HFFc6 (cell line): ENCODE measurements around the gene THAP7. TPM values are rescaled to one million over a fixed set of nuclear protein-coding genes. Genes with fewer than 3 reads are reported as not detected.

ENCODE experiments used
- DNase-seq: peaks from one replicate; pipeline ENCODE4 v3.0.0-alpha.2; 2018
- H3K27ac Mint-ChIP-seq: 2 replicates; pipeline ENCODE4 v1.8.0; 2020; ENCODE audit warnings: mild to moderate bottlenecking, mixed read lengths
- H3K27me3 Mint-ChIP-seq: 2 replicates; pipeline ENCODE4 v1.8.0; 2021; ENCODE audit warnings: mild to moderate bottlenecking, moderate library complexity, mixed read lengths; ENCODE audit not compliant: insufficient read depth
- H3K36me3 Mint-ChIP-seq: 2 replicates; pipeline ENCODE4 v1.8.0; 2021; ENCODE audit warnings: low read depth, mixed read lengths
- H3K4me1 Mint-ChIP-seq: 2 replicates; pipeline ENCODE4 v1.8.0; 2020; ENCODE audit warnings: low read depth, mixed read lengths
- H3K4me3 Mint-ChIP-seq: 2 replicates; pipeline ENCODE4 v1.8.0; 2020; ENCODE audit warnings: mild to moderate bottlenecking, moderate library complexity, mixed read lengths
- H3K9me3 Mint-ChIP-seq: 2 replicates; pipeline ENCODE4 v1.8.0; 2020; ENCODE audit warnings: mild to moderate bottlenecking, mixed read lengths
- CTCF ChIP-seq: fragments of 200-600 bp; sonication (generic); IDR thresholded peaks from 2 replicates; pipeline ENCODE4 v1.5.0; 2021; ENCODE audit warnings: antibody characterized with exemption, mild to moderate bottlenecking
- total RNA-seq, 6 experiments: library from RNA; stranded (reverse); fragmentation: NEBNext Ultra II Directional; extraction: Animal tissue kit (Norgen Biotek cat#: 25700); gene quantifications; 2 replicates in 1 of 6; 3 replicates in 5 of 6; pipeline ENCODE4 v1.2.3, GENCODE V29; 2021

Gene THAP7
- total RNA-seq, 6 experiments from 2014 or later: 17.8 to 23.1 (median 21.1) TPM

- H3K4me1 Mint-ChIP-seq: peaks cover 24% of the 10 kb centered on the region
- H3K27me3 Mint-ChIP-seq: peaks cover 15% of the 10 kb centered on the region
- TF ChIP-seq CTCF: no peak
- H3K36me3 Mint-ChIP-seq: peaks cover 4% of the 10 kb centered on the region; the same call in 1 of the 2 replicates
- H3K27ac Mint-ChIP-seq: peak overlapping the region; percentile 46; the same call in 1 of the 2 replicates
- no peak for DNase-seq
- no peaks in the 10 kb centered on the region for H3K9me3 Mint-ChIP-seq
- peak overlapping the region; percentile 93 for H3K4me3 Mint-ChIP-seq
Observed at GRCh38 chr22:20999350-21000206, 2.3 kb downstream of the THAP7 start.

DNA sequence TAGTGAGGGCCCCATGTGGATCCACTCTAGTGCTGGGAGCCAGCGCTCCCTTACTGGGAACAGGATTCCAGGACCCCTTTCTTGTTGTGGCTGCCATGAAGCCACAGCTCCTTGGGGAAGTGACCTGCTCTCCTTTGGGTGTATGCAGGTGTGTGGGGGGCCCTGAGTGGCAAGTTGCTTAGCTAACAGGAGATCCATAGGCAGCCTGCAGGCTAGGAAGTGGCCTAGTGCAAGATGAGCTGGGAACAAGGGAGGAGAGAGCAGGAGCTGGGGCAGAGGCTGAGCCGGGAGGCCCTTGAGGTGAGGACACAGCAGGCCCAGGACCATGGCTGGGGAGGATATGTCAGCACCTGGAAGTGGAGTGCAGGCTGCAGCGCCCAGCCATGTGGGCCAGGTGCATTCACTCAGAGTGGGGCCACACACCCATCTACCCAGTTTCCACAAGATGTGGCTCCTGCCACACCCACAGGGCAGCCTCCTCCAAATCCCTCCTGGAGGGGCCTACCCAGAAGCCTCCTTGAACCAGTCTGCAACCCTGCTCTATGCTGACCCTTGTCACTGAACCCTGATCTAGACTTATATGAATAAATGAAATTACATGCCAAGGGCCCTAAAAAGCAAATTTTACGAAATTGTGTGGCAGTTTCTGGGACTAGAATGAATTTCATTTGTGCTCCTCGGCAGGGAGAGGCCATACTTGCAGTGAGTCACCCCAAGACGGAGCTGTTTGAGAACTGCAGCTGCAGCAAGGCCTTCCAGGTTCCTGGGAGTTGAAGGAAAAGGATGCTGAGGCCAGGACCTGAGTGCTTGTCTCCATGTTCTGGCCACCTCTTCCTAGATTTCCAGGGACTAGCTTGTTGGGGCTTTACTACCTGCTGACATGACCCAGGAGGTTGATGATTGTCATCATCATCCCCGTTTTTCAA is 3.2 kb downstream of the THAP7 start:
- Mint-ChIP-seq H3K4me1 (peaks cover 23% of the 10 kb centered on the region), H3K27ac (peak overlapping the region; percentile 58), H3K27me3 (peaks cover 15% of the 10 kb centered on the region), H3K9me3 (no peaks in the 10 kb centered on the region), H3K36me3 (peaks cover 4% of the 10 kb centered on the region; the same call in 1 of the 2 replicates), H3K4me3 (no peak overlapping the region)
- no peak for TF ChIP-seq CTCF
- DNase-seq: no peak

- peaks cover 13% of the 10 kb centered on the region for H3K4me1 Mint-ChIP-seq
- H3K9me3 Mint-ChIP-seq: no peaks in the 10 kb centered on the region
- no peak for DNase-seq
- no peak for TF ChIP-seq CTCF
- peaks cover 15% of the 10 kb centered on the region for H3K27me3 Mint-ChIP-seq
- H3K36me3 Mint-ChIP-seq: peaks cover 4% of the 10 kb centered on the region; the same call in 1 of the 2 replicates
- H3K4me3 Mint-ChIP-seq: no peak overlapping the region
- H3K27ac Mint-ChIP-seq: no peak overlapping the region
Observed at GRCh38 chr22:20997536-20998257, 4.2 kb downstream of the THAP7 start.

GRCh38 chr22:20996598-20997535 is 5.1 kb downstream of the THAP7 start:
- no peaks in the 10 kb centered on the region for H3K9me3 Mint-ChIP-seq
- TF ChIP-seq CTCF: no peak
- peaks cover 4% of the 10 kb centered on the region; the same call in 1 of the 2 replicates for H3K36me3 Mint-ChIP-seq
- no peak overlapping the region for H3K27ac Mint-ChIP-seq
- no peak overlapping the region for H3K4me3 Mint-ChIP-seq
- H3K4me1 Mint-ChIP-seq: peaks cover 13% of the 10 kb centered on the region
- peaks cover 11% of the 10 kb centered on the region for H3K27me3 Mint-ChIP-seq
- no peak for DNase-seq
